Ovary (tissue), 9 donors: Measurements from ENCODE around the gene C9orf50. TPM values are rescaled to one million over a fixed set of nuclear protein-coding genes. Genes with fewer than 3 reads are reported as not detected.

ENCODE experiments used
- DNase-seq, 5 donors: peaks; one replicate each; pipeline ENCODE4 v3.0.0-alpha.2; 2019 to 2020
- H3K27ac ChIP-seq, 2 donors: fragments of 200-600 bp; one replicate each; pipeline versions ENCODE4 v1.5.1 to v1.8.0; 2019 to 2022
- H3K27me3 ChIP-seq: fragments of 200-600 bp; one replicate; pipeline ENCODE4 v1.8.0; 2022
- H3K36me3 ChIP-seq: fragments of 200-600 bp; sonication (generic); one replicate; pipeline ENCODE4 v1.5.1; 2019
- H3K4me1 ChIP-seq: one replicate; pipeline ENCODE4 v1.8.1; 2013; ENCODE audit warnings: mild to moderate bottlenecking, moderate library complexity; ENCODE audit not compliant: insufficient read depth
- H3K4me3 ChIP-seq: fragments of 200-600 bp; sonication (generic); one replicate; pipeline ENCODE4 v1.5.1; 2017
- H3K9me3 ChIP-seq, 2 donors: fragments of 200-600 bp in 1 of 2; sonication (generic) in 1 of 2; one replicate each; pipeline versions ENCODE4 v1.5.1 to v1.8.1; 2013 to 2019; ENCODE audit warnings: mild to moderate bottlenecking in 1 of 2, moderate library complexity in 1 of 2
- CTCF ChIP-seq, 3 donors: fragments of 450-650 bp in 2 of 3; fragments of 200-600 bp in 1 of 3; IDR thresholded peaks; one replicate each; pipeline versions ENCODE4 v1.5.1 to v1.8.0; 2016 to 2022; ENCODE audit warnings: antibody characterized with exemption in 3 of 3, mild to moderate bottlenecking in 1 of 3
- EP300 ChIP-seq: sonication (generic); formaldehyde crosslinking; IDR thresholded peaks from one replicate; pipeline ENCODE4 v1.6.1; 2017; ENCODE audit warnings: antibody characterized with exemption
- POLR2A ChIP-seq: fragments of 450-650 bp; IDR thresholded peaks from one replicate; pipeline ENCODE4 v1.6.1; 2017; ENCODE audit warnings: antibody characterized with exemption, mild to moderate bottlenecking, moderate library complexity
- WGBS, 3 donors: extraction: QIAGEN DNeasy Blood & Tissue Kit in 1 of 3; methylation state at CpG; one replicate each; pipeline versions ENCODE4 v1.1.5 to v1.1.7; 2013 to 2017; 5-methylcytosine and 5-hydroxymethylcytosine counted together
- intact Hi-C, 4 donors: fragments of 100-400 bp; cut with DNase I; formaldehyde crosslinking; loops; one replicate each; pipeline versions ENCODE4 v1.11.0 to v1.15.1; 2022 to 2023
- polyA plus RNA-seq, 2 donors: library from polyadenylated mRNA; stranded (reverse); fragments of 200-250 nt in 1 of 2; fragments of 350-450 nt in 1 of 2; fragmentation: Illumina TruSeq in 1 of 2; extraction: RNeasy Lipid Tissue Mini Kit (QIAGEN cat#74804) in 1 of 2; gene quantifications; one replicate each; pipeline ENCODE4 v1.2.3, GENCODE V29; 2013 to 2014
- total RNA-seq, 7 donors: library from RNA; depleted of rRNA in 2 of 7; stranded (reverse); fragments of >200 nt in 2 of 7; fragmentation: NEBNext Ultra II Directional in 3 of 7; extraction: Animal tissue kit (Norgen Biotek cat#: 25700) in 3 of 7; gene quantifications; one replicate each; pipeline versions ENCODE4 v1.1.0 to v1.2.4, GENCODE V29; 2016 to 2023
- donor health status: DM: no; HTN: no; CAD: no; lungs with moderate emphysema.
- donor health status: DM: no; HTN: no; CAD: no.
- donor health status: Bipolar disorder and iron deficiency.
- donor health status: DM: yes; HTN: yes; CAD: no.
- donor health status: DM: no; HTN: no; CAD: no.
- donor health status: DM: yes; HTN: yes; CAD: no.

C9orf50 gene
- total and polyA plus RNA-seq, 9 donors: 0.07 to 1.1 (median 0.30) TPM; not detected in 6

GRCh38 chr9:129655154-129655553 is 34.3 kb upstream of the C9orf50 start:
- intact Hi-C loops: no loop called here
- H3K9me3 ChIP-seq: no peaks in the 10 kb centered on the region
- no peak overlapping the region for H3K27ac ChIP-seq
- H3K4me1 ChIP-seq: peaks cover 8% of the 10 kb centered on the region
- no peaks in the 10 kb centered on the region for H3K36me3 ChIP-seq
- 50 to 66% (median 63%) methylated on average over 7 of the region's 7 CpGs for WGBS, 3 donors
- peak in 1 of 5 donors; percentile 15 for DNase-seq
- H3K4me3 ChIP-seq: no peak overlapping the region
- H3K27me3 ChIP-seq: no peaks in the 10 kb centered on the region
- no peak for TF ChIP-seq CTCF (IDR thresholded peaks at IDR 0.05)
- TF ChIP-seq POLR2A: no peak
- TF ChIP-seq EP300: no peak

GRCh38 chr9:129654554-129655040 is 33.7 kb upstream of the C9orf50 start:
- H3K9me3 ChIP-seq: no peaks in the 10 kb centered on the region
- DNase-seq: peak in 1 of 5 donors; percentile 29
- intact Hi-C loops: no loop called here
- no peak for TF ChIP-seq POLR2A
- TF ChIP-seq EP300: no peak
- no peak for TF ChIP-seq CTCF (IDR thresholded peaks at IDR 0.05)
- H3K36me3 ChIP-seq: no peaks in the 10 kb centered on the region
- peak overlapping the region in 1 of 2 donors; percentile 47 for H3K27ac ChIP-seq
- WGBS, 3 donors: 10 to 16% (median 14%) methylated on average over 20 of the region's 20 CpGs
- no peak overlapping the region for H3K4me3 ChIP-seq
- peaks cover 8% of the 10 kb centered on the region for H3K4me1 ChIP-seq
- H3K27me3 ChIP-seq: no peaks in the 10 kb centered on the region

GRCh38 chr9:129653823-129654553 is 33.1 kb upstream of the C9orf50 start:
- 6 to 16% (median 12%) methylated on average over 19 of the region's 19 CpGs for WGBS, 3 donors
- intact Hi-C loops: loop anchor here in 1 of 4 donors (2.0 kb wide), 1 partner anchor 71 kb away; no protein-coding TSS in a partner anchor
- H3K9me3 ChIP-seq: no peaks in the 10 kb centered on the region
- peak in 2 of 5 donors; percentile 22 to 56 for DNase-seq
- no peaks in the 10 kb centered on the region for H3K36me3 ChIP-seq
- H3K27me3 ChIP-seq: no peaks in the 10 kb centered on the region
- H3K27ac ChIP-seq: peak overlapping the region in 1 of 2 donors; percentile 47
- H3K4me1 ChIP-seq: peaks cover 8% of the 10 kb centered on the region
- TF ChIP-seq CTCF (IDR thresholded peaks at IDR 0.05) (no peak), POLR2A (no peak), EP300 (no peak)
- no peak overlapping the region for H3K4me3 ChIP-seq

GRCh38 chr9:129650680-129651235 is 29.9 kb upstream of the C9orf50 start:
- WGBS, 3 donors: 77 to 85% (median 82%) methylated on average over 6 to 10 of the region's 10 CpGs
- intact Hi-C loops: no loop called here
- no peaks in the 10 kb centered on the region for H3K27me3 ChIP-seq
- DNase-seq: peak in 1 of 5 donors; percentile 12
- H3K4me1 ChIP-seq: peaks cover 8% of the 10 kb centered on the region
- H3K4me3 ChIP-seq: no peak overlapping the region
- no peak overlapping the region for H3K27ac ChIP-seq
- no peaks in the 10 kb centered on the region for H3K9me3 ChIP-seq
- TF ChIP-seq CTCF (IDR thresholded peaks at IDR 0.05) (no peak), EP300 (no peak), POLR2A (no peak)
- no peaks in the 10 kb centered on the region for H3K36me3 ChIP-seq
